Transverse colon (tissue), 4 donors: Measurements from ENCODE around the gene SLC17A5. TPM values are rescaled to one million over a fixed set of nuclear protein-coding genes. Genes with fewer than 3 reads are reported as not detected.

ENCODE experiments used
- DNase-seq: peaks from one replicate; pipeline ENCODE4 v3.0.0-alpha.2; 2019
- H3K27ac ChIP-seq, 4 donors: fragments of 200-600 bp; sonication (generic); 2 replicates each; pipeline ENCODE4 v1.5.1; 2016 to 2018; ENCODE audit warnings: inconsistent platforms in 4 of 4
- H3K27me3 ChIP-seq: fragments of 200-600 bp; sonication (generic); 2 replicates; pipeline ENCODE4 v1.5.1; 2017; ENCODE audit warnings: inconsistent platforms
- H3K36me3 ChIP-seq, 4 donors: fragments of 200-600 bp; sonication (generic); 2 replicates each; pipeline ENCODE4 v1.5.1; 2017 to 2019; ENCODE audit warnings: inconsistent platforms in 4 of 4
- H3K4me1 ChIP-seq, 4 donors: fragments of 200-600 bp; sonication (generic); 2 replicates each; pipeline ENCODE4 v1.5.1; 2017 to 2020; ENCODE audit warnings: inconsistent platforms in 4 of 4
- H3K4me3 ChIP-seq, 4 donors: fragments of 200-600 bp; sonication (generic); 1 replicate in 1 of 4; 2 replicates in 3 of 4; pipeline versions ENCODE4 v1.5.1 to v1.6.1; 2017 to 2019; ENCODE audit warnings: inconsistent platforms in 4 of 4
- H3K9me3 ChIP-seq, 2 donors: fragments of 200-600 bp; sonication (generic); 2 replicates each; pipeline ENCODE4 v1.5.1; 2017 to 2019; ENCODE audit warnings: inconsistent platforms in 2 of 2
- EP300 ChIP-seq: sonication (generic); formaldehyde crosslinking; IDR thresholded peaks from one replicate; pipeline ENCODE4 v1.6.1; 2017; ENCODE audit warnings: antibody characterized with exemption, low read depth
- POLR2A ChIP-seq: fragments of 450-650 bp; IDR thresholded peaks from one replicate; pipeline ENCODE4 v1.6.1; 2016; ENCODE audit warnings: antibody characterized with exemption, mild to moderate bottlenecking, moderate library complexity
- POLR2AphosphoS5 ChIP-seq, 3 donors: sonication (generic); formaldehyde crosslinking; IDR thresholded peaks; one replicate each; pipeline ENCODE4 v1.6.1; 2016; ENCODE audit warnings: antibody characterized with exemption in 3 of 3
- WGBS, 2 donors: methylation state at CpG; one replicate each; pipeline ENCODE4 v1.1.5; 2018; ENCODE audit warnings: low coverage in 1 of 2; 5-methylcytosine and 5-hydroxymethylcytosine counted together
- in situ Hi-C, 4 donors: fragments of 200-750 bp; cut with MboI; loops; one replicate each; pipeline versions ENCODE4 v1.15.0 to v1.15.1; 2017; ENCODE audit warnings: low sequenced_read_pairs in 3 of 4, low pct_ligation_motif_present in 1 of 4, low pct_unique_long_range_greater_than_20kb in 1 of 4
- intact Hi-C: fragments of 100-400 bp; cut with DNase I; formaldehyde crosslinking; loops from one replicate; pipeline ENCODE4 v1.15.1; 2023; ENCODE audit warnings: low total_unique reads
- total RNA-seq, 4 donors: library from RNA; depleted of rRNA; stranded (reverse); fragments of >200 nt; gene quantifications; one replicate each; pipeline ENCODE4 v1.1.0, GENCODE V29; 2016
- TF ChIP-seq, protein P1 (sequence below), 5 experiments: fragments of 200-600 bp in 3 of 5; fragments of 450-650 bp in 2 of 5; sonication (generic) in 3 of 5; IDR thresholded peaks; 1 replicate in 2 of 5; 2 replicates in 3 of 5; pipeline ENCODE4 v1.5.1; 2016 to 2017; ENCODE audit warnings: antibody characterized with exemption in 5 of 5, inconsistent platforms in 3 of 5, mild to moderate bottlenecking in 2 of 5, moderate library complexity in 1 of 5

Gene SLC17A5
- total RNA-seq, 4 donors from 2014 or later, result 13.7 to 57.3 (median 32.8) TPM

DNA sequence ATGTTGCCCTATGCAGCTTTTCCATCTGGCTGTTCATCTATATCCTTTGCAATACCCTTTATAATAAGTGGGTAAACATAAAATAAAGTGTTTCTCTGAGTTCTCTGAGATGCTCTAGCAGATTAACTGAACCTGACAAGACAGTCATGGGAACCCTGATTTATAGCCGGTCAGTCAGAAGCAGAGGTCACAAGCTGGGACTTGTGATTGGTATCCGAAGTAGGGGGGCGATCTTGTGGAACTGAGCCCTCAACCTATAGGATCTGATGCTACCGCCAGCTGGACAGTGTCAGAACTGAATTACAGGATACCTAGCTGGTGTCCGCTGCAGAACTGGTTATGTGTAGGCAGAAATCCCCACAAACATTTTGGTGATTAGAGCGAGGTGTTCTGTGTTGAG is 39.0 kb downstream of the SLC17A5 start:
- H3K36me3 ChIP-seq, result peaks cover 0 to 8% (median 0%) of the 10 kb centered on the region in 4 donors
- intact Hi-C loops, result no loop called here

DNA sequence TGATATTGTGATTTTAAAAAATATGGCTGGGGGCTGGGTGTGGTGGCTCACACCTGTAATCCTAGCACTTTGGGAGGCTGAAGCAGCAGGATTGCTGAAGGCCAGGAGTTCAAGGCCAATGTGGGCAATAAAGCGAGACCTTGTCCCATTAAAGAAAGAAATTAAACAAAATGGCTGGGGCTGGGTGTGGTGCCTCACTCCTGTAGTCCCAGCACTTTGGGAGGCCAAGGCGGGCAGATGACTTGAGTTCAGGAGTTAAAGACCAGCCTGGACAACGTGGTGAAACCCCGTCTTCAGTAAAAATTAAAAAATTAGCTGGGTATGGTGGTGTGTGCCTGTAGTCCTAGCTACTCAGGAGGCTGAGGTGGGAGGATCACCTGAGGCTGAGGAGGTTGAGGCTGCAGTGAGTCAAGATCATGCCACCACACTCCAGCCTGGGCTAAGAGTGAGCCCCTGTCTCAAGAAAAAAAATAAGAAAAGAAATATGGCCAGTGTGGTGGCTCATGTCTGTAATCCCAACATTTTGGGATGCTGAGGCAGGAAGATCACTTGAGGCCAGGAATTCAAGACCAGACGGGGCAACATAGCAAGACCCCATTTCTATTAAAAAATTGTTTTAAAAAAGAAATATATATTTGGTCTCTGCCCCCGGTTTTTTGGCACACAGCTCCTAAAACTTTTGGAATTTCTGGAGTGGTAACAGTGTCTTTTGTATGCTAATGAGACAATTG is 39.8 kb downstream of the SLC17A5 start:
- in situ Hi-C loops (loop anchor here in 3 of 4 donors (5.0 to 25.0 kb wide), 2 partner anchors 102 kb away; partner anchors contain the start of gene EEF1A1 (in 2 of the 3)), intact Hi-C loops (no loop called here)
- H3K27ac ChIP-seq, result no peak overlapping the region
- H3K9me3 ChIP-seq, result no peaks in the 10 kb centered on the region
- H3K36me3 ChIP-seq, result peaks cover 0 to 8% (median 0%) of the 10 kb centered on the region in 4 donors
- H3K27me3 ChIP-seq, result no peaks in the 10 kb centered on the region
- TF ChIP-seq, protein P1, sequence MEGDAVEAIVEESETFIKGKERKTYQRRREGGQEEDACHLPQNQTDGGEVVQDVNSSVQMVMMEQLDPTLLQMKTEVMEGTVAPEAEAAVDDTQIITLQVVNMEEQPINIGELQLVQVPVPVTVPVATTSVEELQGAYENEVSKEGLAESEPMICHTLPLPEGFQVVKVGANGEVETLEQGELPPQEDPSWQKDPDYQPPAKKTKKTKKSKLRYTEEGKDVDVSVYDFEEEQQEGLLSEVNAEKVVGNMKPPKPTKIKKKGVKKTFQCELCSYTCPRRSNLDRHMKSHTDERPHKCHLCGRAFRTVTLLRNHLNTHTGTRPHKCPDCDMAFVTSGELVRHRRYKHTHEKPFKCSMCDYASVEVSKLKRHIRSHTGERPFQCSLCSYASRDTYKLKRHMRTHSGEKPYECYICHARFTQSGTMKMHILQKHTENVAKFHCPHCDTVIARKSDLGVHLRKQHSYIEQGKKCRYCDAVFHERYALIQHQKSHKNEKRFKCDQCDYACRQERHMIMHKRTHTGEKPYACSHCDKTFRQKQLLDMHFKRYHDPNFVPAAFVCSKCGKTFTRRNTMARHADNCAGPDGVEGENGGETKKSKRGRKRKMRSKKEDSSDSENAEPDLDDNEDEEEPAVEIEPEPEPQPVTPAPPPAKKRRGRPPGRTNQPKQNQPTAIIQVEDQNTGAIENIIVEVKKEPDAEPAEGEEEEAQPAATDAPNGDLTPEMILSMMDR (IDR thresholded peaks at IDR 0.05), result no peak
- no peak for DNase-seq
- H3K4me1 ChIP-seq, result peaks cover 0 to 6% (median 0%) of the 10 kb centered on the region in 4 donors
- 75 to 97% methylated on average over 5 to 6 of the region's 6 CpGs for WGBS, 2 donors
- no peak overlapping the region for H3K4me3 ChIP-seq

More for the DNA sequence above, 39.0 kb downstream of the SLC17A5 start:
- in situ Hi-C loops, result loop anchor here in 3 of 4 donors (5.0 to 25.0 kb wide), 2 partner anchors 103 kb away; partner anchors contain the start of gene EEF1A1 (in 2 of the 3)
- H3K4me1 ChIP-seq, result peaks cover 0 to 6% (median 0%) of the 10 kb centered on the region in 4 donors
- no peak overlapping the region for H3K27ac ChIP-seq
- no peak overlapping the region for H3K4me3 ChIP-seq
- H3K9me3 ChIP-seq, result no peaks in the 10 kb centered on the region
- TF ChIP-seq POLR2A (no peak), POLR2AphosphoS5 (IDR thresholded peaks at IDR 0.05) (no peak), EP300 (no peak)
- TF ChIP-seq, protein P1 (IDR thresholded peaks at IDR 0.05), result no peak
- no peak for DNase-seq
- 76% methylated on average over 6 of the region's 6 CpGs; no CpG with 5 or more reads in 1 of the 2 donors for WGBS, 2 donors
- no peaks in the 10 kb centered on the region for H3K27me3 ChIP-seq

DNA sequence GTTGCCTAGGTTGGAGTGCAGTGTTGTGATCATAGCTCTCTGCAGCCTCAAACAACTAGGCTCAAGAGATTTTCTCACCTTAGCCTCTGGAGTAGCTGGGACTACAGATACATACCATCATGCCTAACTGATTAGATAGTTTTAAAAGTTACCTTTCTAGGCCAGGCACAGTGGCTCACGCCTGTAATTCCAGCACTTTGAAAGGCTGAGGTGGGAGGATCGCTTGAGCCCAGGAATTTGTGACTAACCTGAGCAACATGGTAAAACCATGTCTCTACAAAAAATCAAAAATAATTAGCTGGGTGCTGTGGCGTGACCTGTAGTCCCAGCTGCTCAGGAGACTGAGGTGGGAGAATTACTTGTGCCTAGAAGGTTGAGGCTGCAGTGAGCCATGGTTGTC is 41.2 kb downstream of the SLC17A5 start:
- no peak for TF ChIP-seq POLR2AphosphoS5 (IDR thresholded peaks at IDR 0.05)
- TF ChIP-seq, protein P1 (IDR thresholded peaks at IDR 0.05), result no peak
- TF ChIP-seq EP300, result no peak
- no peak for TF ChIP-seq POLR2A
- H3K27me3 ChIP-seq, result no peaks in the 10 kb centered on the region
- WGBS, 2 donors, result 84 to 100% methylated on average over 3 of the region's 3 CpGs
- DNase-seq, result no peak
- intact Hi-C loops (no loop called here), in situ Hi-C loops (loop anchor here in 3 of 4 donors (5.0 to 25.0 kb wide), 2 partner anchors 100 kb away; partner anchors contain the start of gene EEF1A1 (in 2 of the 3))
- no peak overlapping the region for H3K4me3 ChIP-seq
- H3K36me3 ChIP-seq, result peaks cover 0 to 13% (median 0%) of the 10 kb centered on the region in 4 donors
- H3K4me1 ChIP-seq, result peaks cover 0 to 6% (median 0%) of the 10 kb centered on the region in 4 donors
- H3K9me3 ChIP-seq, result no peaks in the 10 kb centered on the region
- no peak overlapping the region for H3K27ac ChIP-seq

DNA sequence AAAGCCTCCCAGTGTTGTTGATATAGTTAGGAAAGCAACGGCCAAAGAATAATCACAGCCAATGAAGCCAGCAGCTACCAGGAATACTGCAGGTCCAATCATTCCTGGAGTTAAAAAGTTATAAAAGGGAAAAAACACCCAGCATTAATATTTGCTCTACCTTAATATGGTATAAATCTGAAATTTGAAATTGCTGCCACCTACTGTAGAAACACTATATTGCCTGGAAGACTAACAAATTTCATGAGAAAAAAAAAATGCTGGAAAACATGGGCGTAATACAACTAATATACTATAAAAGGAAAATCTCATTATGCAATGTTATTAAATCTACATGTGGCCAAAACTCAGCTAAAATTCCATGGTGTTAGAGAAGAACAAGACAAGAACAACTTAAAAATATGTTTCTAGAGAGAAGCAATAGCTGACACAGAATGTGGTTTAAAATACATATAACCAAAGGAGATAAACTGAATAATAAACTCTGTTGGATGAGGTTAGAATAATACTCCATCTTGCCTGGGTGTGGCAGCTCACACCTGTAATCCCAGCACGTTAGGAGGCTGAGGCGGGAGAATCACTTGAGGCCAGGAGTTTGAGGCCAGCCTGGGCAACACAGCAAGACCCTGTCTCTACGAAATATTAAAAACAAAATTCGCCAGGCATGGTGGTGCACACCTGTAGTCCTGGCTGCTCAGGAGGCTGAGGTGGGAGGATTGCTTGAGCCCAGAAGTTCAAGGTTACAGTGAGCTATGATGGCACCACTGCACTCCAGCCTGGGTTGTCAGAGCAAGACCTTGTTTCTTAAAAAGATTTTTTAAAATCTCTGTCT is 43.1 kb downstream of the SLC17A5 start:
- Histone ChIP-seq H3K9me3 (no peaks in the 10 kb centered on the region), H3K27ac (no peak overlapping the region), H3K27me3 (no peaks in the 10 kb centered on the region), H3K4me3 (no peak overlapping the region), H3K4me1 (peaks cover 0 to 6% (median 0%) of the 10 kb centered on the region in 4 donors), H3K36me3 (peaks cover 0 to 13% (median 0%) of the 10 kb centered on the region in 4 donors)
- 31 to 63% methylated on average over 4 to 6 of the region's 6 CpGs for whole genome bisulfite sequencing, 2 donors
- DNase-seq, result no peak
- TF ChIP-seq EP300, result no peak
- TF ChIP-seq, protein P1 (IDR thresholded peaks at IDR 0.05), result peak; percentile 60 to 79 (median 71)
- in situ Hi-C loops, result loop anchor here in 3 of 4 donors (5.0 to 25.0 kb wide), 2 partner anchors 98 kb away; partner anchors contain the start of gene EEF1A1 (in 2 of the 3)
- intact Hi-C loops, result loop anchor here (2.0 kb wide), 1 partner anchor 98 kb away; no protein-coding TSS in a partner anchor
